GM18870 (cell line): ENCODE data around the gene RNF114.
"Not testable (repeated sequence)": the region's sequence is repeated elsewhere in the genome, so short reads cannot be mapped to it uniquely, and the experiment has no call there.

Source experiments
- ATAC-seq: cut with Tn5 transposase; IDR thresholded peaks from one replicate; pipeline ENCODE4 v1.9.1; 2021; ENCODE audit warnings: moderate library complexity; ENCODE audit not compliant: unreplicated experiment

Gene RNF114

GRCh38 chr20:49961413-49961812 is 25.2 kb downstream of the RNF114 start:
- ATAC-seq: no peak

GRCh38 chr20:49964964-49965780 is 29.0 kb downstream of the RNF114 start:
- no peak for ATAC-seq

- ATAC-seq: no peak
These were observed 29.6 kb downstream of the RNF114 start for GRCh38 chr20:49965781-49966305.

GRCh38 chr20:49966861-49967260 is 30.7 kb downstream of the RNF114 start:
- ATAC-seq: no peak

- ATAC-seq: no peak
These were observed 33.0 kb downstream of the RNF114 start for GRCh38 chr20:49969234-49969633.

GRCh38 chr20:49969946-49970345 is 33.7 kb downstream of the RNF114 start:
- no peak for ATAC-seq

GRCh38 chr20:49970498-49970897 is 34.3 kb downstream of the RNF114 start:
- no peak for ATAC-seq

- no peak for ATAC-seq
These were observed 37.8 kb downstream of the RNF114 start for GRCh38 chr20:49973981-49974380.

GRCh38 chr20:49976542-49976941 is 40.3 kb downstream of the RNF114 start:
- no peak for ATAC-seq

GRCh38 chr20:49977740-49978139 is 41.5 kb downstream of the RNF114 start:
- not testable (repeated sequence) for ATAC-seq

GRCh38 chr20:49978685-49979029 is 42.5 kb downstream of the RNF114 start:
- ATAC-seq: no peak

- ATAC-seq: no peak
These were observed 43.0 kb downstream of the RNF114 start for GRCh38 chr20:49979030-49979832.

- ATAC-seq: no peak
These were observed 44.2 kb downstream of the RNF114 start for GRCh38 chr20:49980140-49981008.

GRCh38 chr20:49981218-49982071 is 45.2 kb downstream of the RNF114 start:
- ATAC-seq: no peak

- no peak for ATAC-seq
These were observed 45.8 kb downstream of the RNF114 start for GRCh38 chr20:49982072-49982345.

- ATAC-seq: no peak
These were observed 46.3 kb downstream of the RNF114 start, which contains the start of gene SNAI1 for GRCh38 chr20:49982346-49983122. Gene SNAI1, plus strand, starts transcription at chr20:49982980. Its CDS starts 80 bp downstream, at chr20:49983060.

- ATAC-seq: no peak
These were observed 47.1 kb downstream of the RNF114 start for GRCh38 chr20:49983123-49983847.

GRCh38 chr20:49983848-49984408 is 47.7 kb downstream of the RNF114 start:
- no peak for ATAC-seq
